ENCODE results near the gene USP25. TPM values are rescaled to one million over a fixed set of nuclear protein-coding genes. Genes with fewer than 3 reads are reported as not detected.
A peak's percentile ranks its signal among the peaks of the same experiment; 100 is the strongest.

Gene USP25
- total RNA-seq, 1 experiment from 2014 or later = 42.0 TPM

DNA sequence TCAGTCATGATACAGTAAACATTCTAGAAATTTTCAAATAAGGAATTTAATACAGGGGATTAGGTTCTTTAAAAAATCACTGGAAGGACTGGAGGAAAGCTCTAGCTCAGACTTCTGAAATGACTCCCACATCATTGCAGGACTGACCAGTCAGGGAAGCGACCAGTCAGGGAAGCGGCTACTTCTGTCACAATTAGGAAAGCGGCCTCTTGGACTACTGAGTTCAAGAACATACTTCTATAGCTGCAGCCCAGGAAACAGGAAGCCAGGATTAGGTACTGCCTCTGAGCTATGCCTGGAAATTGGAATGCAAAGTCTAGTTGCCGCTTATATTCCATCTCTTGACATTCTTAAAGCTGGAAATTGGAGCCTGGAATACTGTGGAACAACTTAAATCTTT, 45.5 kb downstream of the USP25 start:
- DNase-seq (ENCODE audit: low spot score) (no peak), ATAC-seq (peak; percentile 62)
- Mint-ChIP-seq H3K27ac (peak overlapping the region; percentile 60), H3K9me3 (no peaks in the 10 kb centered on the region), H3K4me1 (peaks cover 45% of the 10 kb centered on the region), H3K4me3 (no peak overlapping the region), H3K36me3 (no peaks in the 10 kb centered on the region), H3K27me3 (ENCODE audit: low read depth) (no peaks in the 10 kb centered on the region)
- ChIA-PET CTCF (interaction anchor here (0.6 to 1.0 kb wide), 3 partner anchors 48 to 1391 kb away, joined by 3 to 6 read pairs (median 4); no protein-coding TSS in a partner anchor), POLR2A (no interaction called here)
- TF ChIP-seq, protein P1, sequence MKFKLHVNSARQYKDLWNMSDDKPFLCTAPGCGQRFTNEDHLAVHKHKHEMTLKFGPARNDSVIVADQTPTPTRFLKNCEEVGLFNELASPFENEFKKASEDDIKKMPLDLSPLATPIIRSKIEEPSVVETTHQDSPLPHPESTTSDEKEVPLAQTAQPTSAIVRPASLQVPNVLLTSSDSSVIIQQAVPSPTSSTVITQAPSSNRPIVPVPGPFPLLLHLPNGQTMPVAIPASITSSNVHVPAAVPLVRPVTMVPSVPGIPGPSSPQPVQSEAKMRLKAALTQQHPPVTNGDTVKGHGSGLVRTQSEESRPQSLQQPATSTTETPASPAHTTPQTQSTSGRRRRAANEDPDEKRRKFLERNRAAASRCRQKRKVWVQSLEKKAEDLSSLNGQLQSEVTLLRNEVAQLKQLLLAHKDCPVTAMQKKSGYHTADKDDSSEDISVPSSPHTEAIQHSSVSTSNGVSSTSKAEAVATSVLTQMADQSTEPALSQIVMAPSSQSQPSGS (CRISPR knock-in tag; IDR thresholded peaks at IDR 0.05; ENCODE audit: borderline replicate concordance, low read depth) = no peak
- TF ChIP-seq, protein P2, sequence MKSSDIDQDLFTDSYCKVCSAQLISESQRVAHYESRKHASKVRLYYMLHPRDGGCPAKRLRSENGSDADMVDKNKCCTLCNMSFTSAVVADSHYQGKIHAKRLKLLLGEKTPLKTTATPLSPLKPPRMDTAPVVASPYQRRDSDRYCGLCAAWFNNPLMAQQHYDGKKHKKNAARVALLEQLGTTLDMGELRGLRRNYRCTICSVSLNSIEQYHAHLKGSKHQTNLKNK (CRISPR knock-in tag; IDR thresholded peaks at IDR 0.05) = no peak
- TF ChIP-seq, protein P3, sequence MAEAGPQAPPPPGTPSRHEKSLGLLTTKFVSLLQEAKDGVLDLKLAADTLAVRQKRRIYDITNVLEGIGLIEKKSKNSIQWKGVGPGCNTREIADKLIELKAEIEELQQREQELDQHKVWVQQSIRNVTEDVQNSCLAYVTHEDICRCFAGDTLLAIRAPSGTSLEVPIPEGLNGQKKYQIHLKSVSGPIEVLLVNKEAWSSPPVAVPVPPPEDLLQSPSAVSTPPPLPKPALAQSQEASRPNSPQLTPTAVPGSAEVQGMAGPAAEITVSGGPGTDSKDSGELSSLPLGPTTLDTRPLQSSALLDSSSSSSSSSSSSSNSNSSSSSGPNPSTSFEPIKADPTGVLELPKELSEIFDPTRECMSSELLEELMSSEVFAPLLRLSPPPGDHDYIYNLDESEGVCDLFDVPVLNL (CRISPR knock-in tag; IDR thresholded peaks at IDR 0.05; ENCODE audit: borderline replicate concordance, low read depth) = no peak
- TF ChIP-seq NFATC4 (CRISPR knock-in tag; IDR thresholded peaks at IDR 0.05) (no peak), ATF1 (CRISPR knock-in tag; IDR thresholded peaks at IDR 0.05) (no peak), FOXK1 (CRISPR knock-in tag; IDR thresholded peaks at IDR 0.05) (no peak), FOXJ3 (CRISPR knock-in tag; IDR thresholded peaks at IDR 0.05; ENCODE audit: borderline replicate concordance) (no peak), OVOL2 (CRISPR knock-in tag; IDR thresholded peaks at IDR 0.05; ENCODE audit: borderline replicate concordance) (no peak)
- TF ChIP-seq, protein P4, sequence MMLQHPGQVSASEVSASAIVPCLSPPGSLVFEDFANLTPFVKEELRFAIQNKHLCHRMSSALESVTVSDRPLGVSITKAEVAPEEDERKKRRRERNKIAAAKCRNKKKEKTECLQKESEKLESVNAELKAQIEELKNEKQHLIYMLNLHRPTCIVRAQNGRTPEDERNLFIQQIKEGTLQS (CRISPR knock-in tag; conservative IDR thresholded peaks at IDR 0.05) = no peak
- TF ChIP-seq, protein P5, sequence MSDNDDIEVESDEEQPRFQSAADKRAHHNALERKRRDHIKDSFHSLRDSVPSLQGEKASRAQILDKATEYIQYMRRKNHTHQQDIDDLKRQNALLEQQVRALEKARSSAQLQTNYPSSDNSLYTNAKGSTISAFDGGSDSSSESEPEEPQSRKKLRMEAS (CRISPR knock-in tag; IDR thresholded peaks at IDR 0.05) = no peak

DNA sequence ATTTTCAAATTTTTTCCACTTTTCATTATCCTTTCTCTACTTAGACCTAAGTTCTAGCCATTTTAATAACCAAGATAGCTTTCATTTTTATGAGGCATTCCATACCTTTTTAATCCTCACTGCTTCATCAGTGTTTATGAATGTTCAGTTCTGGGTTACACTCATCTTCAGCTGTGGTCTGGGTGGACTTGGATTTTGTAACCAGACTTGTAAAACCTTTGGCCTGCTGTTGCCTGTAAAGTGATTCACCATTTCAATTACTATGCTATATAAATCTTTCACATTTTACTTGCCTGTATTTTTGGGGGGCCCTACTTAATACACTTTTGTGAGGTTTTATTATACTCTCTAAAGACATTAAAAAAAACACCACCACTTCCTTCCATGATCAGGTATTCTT, 46.2 kb downstream of the USP25 start:
- CTCF ChIA-PET = interaction anchor here (1.0 kb wide), 1 partner anchor 48 kb away, joined by 3 read pairs; no protein-coding TSS in a partner anchor
- no peak for TF ChIP-seq NFE2L1 (CRISPR knock-in tag; IDR thresholded peaks at IDR 0.05)
- TF ChIP-seq ZNF219 (CRISPR knock-in tag; IDR thresholded peaks at IDR 0.05; ENCODE audit: borderline replicate concordance) = no peak
- TF ChIP-seq, protein P6, sequence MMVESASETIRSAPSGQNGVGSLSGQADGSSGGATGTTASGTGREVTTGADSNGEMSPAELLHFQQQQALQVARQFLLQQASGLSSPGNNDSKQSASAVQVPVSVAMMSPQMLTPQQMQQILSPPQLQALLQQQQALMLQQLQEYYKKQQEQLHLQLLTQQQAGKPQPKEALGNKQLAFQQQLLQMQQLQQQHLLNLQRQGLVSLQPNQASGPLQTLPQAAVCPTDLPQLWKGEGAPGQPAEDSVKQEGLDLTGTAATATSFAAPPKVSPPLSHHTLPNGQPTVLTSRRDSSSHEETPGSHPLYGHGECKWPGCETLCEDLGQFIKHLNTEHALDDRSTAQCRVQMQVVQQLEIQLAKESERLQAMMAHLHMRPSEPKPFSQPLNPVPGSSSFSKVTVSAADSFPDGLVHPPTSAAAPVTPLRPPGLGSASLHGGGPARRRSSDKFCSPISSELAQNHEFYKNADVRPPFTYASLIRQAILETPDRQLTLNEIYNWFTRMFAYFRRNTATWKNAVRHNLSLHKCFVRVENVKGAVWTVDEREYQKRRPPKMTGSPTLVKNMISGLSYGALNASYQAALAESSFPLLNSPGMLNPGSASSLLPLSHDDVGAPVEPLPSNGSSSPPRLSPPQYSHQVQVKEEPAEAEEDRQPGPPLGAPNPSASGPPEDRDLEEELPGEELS (CRISPR knock-in tag; IDR thresholded peaks at IDR 0.05) = no peak
- no peak for TF ChIP-seq CREM (CRISPR knock-in tag; IDR thresholded peaks at IDR 0.05)
- TF ChIP-seq FOXP1 (CRISPR knock-in tag; IDR thresholded peaks at IDR 0.05; ENCODE audit: borderline replicate concordance) = no peak
- TF ChIP-seq GABPB1 (CRISPR knock-in tag; IDR thresholded peaks at IDR 0.05) = no peak
- no peak for ATAC-seq
- no peaks in the 10 kb centered on the region for H3K27me3 Mint-ChIP-seq (ENCODE audit: low read depth)
- H3K36me3 Mint-ChIP-seq = peaks cover 6% of the 10 kb centered on the region
- POLR2A ChIA-PET = no interaction called here
- H3K9me3 Mint-ChIP-seq = no peaks in the 10 kb centered on the region
- H3K27ac Mint-ChIP-seq = peak overlapping the region; percentile 10; the same call in 1 of the 2 replicates
- no peak overlapping the region for H3K4me3 Mint-ChIP-seq
- H3K4me1 Mint-ChIP-seq = peaks cover 41% of the 10 kb centered on the region
- no peak for DNase-seq (ENCODE audit: low spot score)

DNA sequence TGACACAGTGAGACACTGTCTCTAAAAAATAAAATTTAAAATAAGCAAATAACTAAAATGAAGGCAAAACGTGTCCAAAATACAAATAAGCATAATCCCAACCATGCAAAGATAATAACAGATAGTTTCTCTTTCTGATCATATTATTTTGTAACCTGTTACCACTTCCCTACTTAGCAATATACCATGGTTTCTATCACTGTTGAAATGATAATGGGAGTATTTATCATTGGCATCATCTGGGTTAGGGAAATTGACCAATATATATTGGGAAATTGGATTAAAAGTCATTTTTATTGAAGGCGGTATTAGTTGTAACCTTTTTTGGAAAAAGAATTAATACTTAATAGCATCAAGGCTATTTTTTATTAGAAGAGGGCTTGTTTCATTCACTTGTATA, 47.0 kb downstream of the USP25 start:
- ChIA-PET CTCF (no interaction called here), POLR2A (no interaction called here)
- no peak for ATAC-seq
- TF ChIP-seq, protein P7, sequence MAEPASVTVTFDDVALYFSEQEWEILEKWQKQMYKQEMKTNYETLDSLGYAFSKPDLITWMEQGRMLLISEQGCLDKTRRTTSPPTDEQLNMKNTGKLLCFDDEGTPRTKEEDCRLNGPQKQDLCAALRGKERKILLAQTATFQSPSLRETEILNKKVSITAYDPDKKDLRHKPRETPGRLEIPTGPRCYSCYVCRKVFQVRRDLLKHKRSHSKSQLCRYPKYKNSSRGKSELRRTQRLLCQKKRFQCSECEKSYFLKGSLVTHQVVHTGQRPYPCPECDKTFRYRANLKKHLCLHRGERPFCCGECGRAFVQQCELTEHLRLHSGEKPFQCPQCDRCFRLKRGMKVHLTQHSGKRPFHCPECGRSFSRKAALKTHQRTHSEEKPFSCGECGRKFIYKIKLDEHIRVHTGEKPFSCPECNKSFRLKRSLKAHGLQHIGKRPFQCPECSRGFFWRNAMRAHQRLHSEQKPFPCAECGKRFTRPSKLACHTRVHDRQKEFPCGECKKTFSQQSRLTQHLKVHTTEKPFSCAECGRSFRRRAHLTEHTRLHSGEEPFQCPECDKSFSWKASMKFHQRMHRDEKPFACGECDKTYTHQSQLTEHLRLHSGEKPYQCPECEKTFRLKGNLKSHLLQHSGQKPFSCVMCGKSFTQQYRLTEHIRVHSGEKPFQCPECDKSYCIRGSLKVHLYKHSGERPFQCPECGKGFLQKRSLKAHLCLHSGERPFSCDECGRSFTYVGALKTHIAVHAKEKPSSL (CRISPR knock-in tag; conservative IDR thresholded peaks at IDR 0.05) = no peak
- TF ChIP-seq NR3C1 (CRISPR knock-in tag; conservative IDR thresholded peaks at IDR 0.05; ENCODE audit: low read depth) (no peak), RORB (CRISPR knock-in tag; IDR thresholded peaks at IDR 0.05) (no peak), NR1H2 (CRISPR knock-in tag; IDR thresholded peaks at IDR 0.05) (no peak)
- TF ChIP-seq, protein P8, sequence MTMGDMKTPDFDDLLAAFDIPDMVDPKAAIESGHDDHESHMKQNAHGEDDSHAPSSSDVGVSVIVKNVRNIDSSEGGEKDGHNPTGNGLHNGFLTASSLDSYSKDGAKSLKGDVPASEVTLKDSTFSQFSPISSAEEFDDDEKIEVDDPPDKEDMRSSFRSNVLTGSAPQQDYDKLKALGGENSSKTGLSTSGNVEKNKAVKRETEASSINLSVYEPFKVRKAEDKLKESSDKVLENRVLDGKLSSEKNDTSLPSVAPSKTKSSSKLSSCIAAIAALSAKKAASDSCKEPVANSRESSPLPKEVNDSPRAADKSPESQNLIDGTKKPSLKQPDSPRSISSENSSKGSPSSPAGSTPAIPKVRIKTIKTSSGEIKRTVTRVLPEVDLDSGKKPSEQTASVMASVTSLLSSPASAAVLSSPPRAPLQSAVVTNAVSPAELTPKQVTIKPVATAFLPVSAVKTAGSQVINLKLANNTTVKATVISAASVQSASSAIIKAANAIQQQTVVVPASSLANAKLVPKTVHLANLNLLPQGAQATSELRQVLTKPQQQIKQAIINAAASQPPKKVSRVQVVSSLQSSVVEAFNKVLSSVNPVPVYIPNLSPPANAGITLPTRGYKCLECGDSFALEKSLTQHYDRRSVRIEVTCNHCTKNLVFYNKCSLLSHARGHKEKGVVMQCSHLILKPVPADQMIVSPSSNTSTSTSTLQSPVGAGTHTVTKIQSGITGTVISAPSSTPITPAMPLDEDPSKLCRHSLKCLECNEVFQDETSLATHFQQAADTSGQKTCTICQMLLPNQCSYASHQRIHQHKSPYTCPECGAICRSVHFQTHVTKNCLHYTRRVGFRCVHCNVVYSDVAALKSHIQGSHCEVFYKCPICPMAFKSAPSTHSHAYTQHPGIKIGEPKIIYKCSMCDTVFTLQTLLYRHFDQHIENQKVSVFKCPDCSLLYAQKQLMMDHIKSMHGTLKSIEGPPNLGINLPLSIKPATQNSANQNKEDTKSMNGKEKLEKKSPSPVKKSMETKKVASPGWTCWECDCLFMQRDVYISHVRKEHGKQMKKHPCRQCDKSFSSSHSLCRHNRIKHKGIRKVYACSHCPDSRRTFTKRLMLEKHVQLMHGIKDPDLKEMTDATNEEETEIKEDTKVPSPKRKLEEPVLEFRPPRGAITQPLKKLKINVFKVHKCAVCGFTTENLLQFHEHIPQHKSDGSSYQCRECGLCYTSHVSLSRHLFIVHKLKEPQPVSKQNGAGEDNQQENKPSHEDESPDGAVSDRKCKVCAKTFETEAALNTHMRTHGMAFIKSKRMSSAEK (CRISPR knock-in tag; IDR thresholded peaks at IDR 0.05; ENCODE audit: borderline replicate concordance) = no peak

More for the DNA sequence above, 47.0 kb downstream of the USP25 start:
- peaks cover 15% of the 10 kb centered on the region for H3K36me3 Mint-ChIP-seq
- no peaks in the 10 kb centered on the region for H3K9me3 Mint-ChIP-seq
- H3K27ac Mint-ChIP-seq = no peak overlapping the region
- peaks cover 34% of the 10 kb centered on the region for H3K4me1 Mint-ChIP-seq
- DNase-seq (ENCODE audit: low spot score) = no peak
- no peaks in the 10 kb centered on the region for H3K27me3 Mint-ChIP-seq (ENCODE audit: low read depth)
- no peak overlapping the region for H3K4me3 Mint-ChIP-seq
